H1 (cell line): ENCODE results near the gene NCF2. TPM values are rescaled to one million over a fixed set of nuclear protein-coding genes. Genes with fewer than 3 reads are reported as not detected.

Source experiments
- CTCF ChIA-PET: fragments of 300-600 bp; sonication (Branson Sonifier 250); formaldehyde crosslinking; loops from one replicate; lab custom pipeline; 2021; ENCODE audit not compliant: partially characterized antibody; lab: Charles Lee
- POLR2A ChIA-PET: fragments of 300-600 bp; sonication (Branson Sonifier 250); formaldehyde crosslinking; loops from one replicate; lab custom pipeline; 2021; ENCODE audit warnings: inconsistent platforms; ENCODE audit not compliant: partially characterized antibody; lab: Charles Lee
- DNase-seq, 2 experiments: peaks; one replicate each; pipeline versions ENCODE4 v3.0.0 to v3.0.0-alpha.2; 2010 to 2022; ENCODE audit warnings: low spot score in 2 of 2, low read depth in 1 of 2, mixed read lengths in 1 of 2
- FAIRE-seq: peaks from 2 replicates; lab custom pipeline; 2011; peaks lifted over from hg19 to GRCh38; lab: Jason Lieb, UNC
- H2AFZ ChIP-seq: 2 replicates; pipeline ENCODE4 v1.8.1; 2012; ENCODE audit warnings: low read length, inconsistent platforms
- H2AK5ac ChIP-seq: 2 replicates; pipeline ENCODE4 v1.6.1; 2013; ENCODE audit warnings: low read depth, low read length
- H2BK120ac ChIP-seq: replicated peaks from 2 replicates; pipeline ENCODE3; 2013; ENCODE audit warnings: low read depth, low read length, inconsistent platforms
- H2BK12ac ChIP-seq: 2 replicates; pipeline ENCODE4 v1.6.1; 2013; ENCODE audit warnings: low read depth, low read length
- H2BK15ac ChIP-seq: 2 replicates; pipeline ENCODE4 v1.6.1; 2013; ENCODE audit warnings: low read length
- H2BK20ac ChIP-seq: 2 replicates; pipeline ENCODE4 v1.6.1; 2013; ENCODE audit warnings: low read length
- H2BK5ac ChIP-seq: 2 replicates; pipeline ENCODE4 v1.6.1; 2013; ENCODE audit warnings: low read depth, low read length
- H3K14ac ChIP-seq: 2 replicates; pipeline ENCODE4 v1.6.1; 2013; ENCODE audit warnings: inconsistent platforms; ENCODE audit not compliant: insufficient read length
- H3K18ac ChIP-seq: 2 replicates; pipeline ENCODE4 v1.6.1; 2013; ENCODE audit warnings: low read length; ENCODE audit errors: extremely low read depth
- H3K23ac ChIP-seq: 2 replicates; pipeline ENCODE4 v1.6.1; 2013; ENCODE audit warnings: inconsistent platforms; ENCODE audit not compliant: insufficient read length
- H3K23me2 ChIP-seq: 2 replicates; pipeline ENCODE4 v1.6.1; 2013; ENCODE audit warnings: low read depth, low read length
- H3K27ac ChIP-seq: 2 replicates; pipeline ENCODE4 v1.6.1; 2011; ENCODE audit warnings: low read depth, low read length, inconsistent platforms
- H3K27me3 ChIP-seq, 4 experiments: replicated peaks in 1 of 4; 1 replicate in 1 of 4; 2 replicates in 3 of 4; pipeline versions ENCODE4 v1.6.1 to v1.8.1; 2011 to 2013; ENCODE audit warnings: low read length in 3 of 4, mild to moderate bottlenecking in 3 of 4, inconsistent platforms in 2 of 4, mixed read lengths in 2 of 4, moderate library complexity in 1 of 4; ENCODE audit not compliant: control insufficient read depth in 3 of 4, insufficient read depth in 3 of 4; ENCODE audit errors: extremely low read depth in 1 of 4
- H3K36me3 ChIP-seq, 4 experiments: 2 replicates each; pipeline versions ENCODE4 v1.6.1 to v1.8.1; 2011 to 2013; ENCODE audit warnings: mild to moderate bottlenecking in 4 of 4, low read length in 3 of 4, moderate library complexity in 2 of 4, control low read depth in 1 of 4, inconsistent platforms in 1 of 4; ENCODE audit not compliant: insufficient read depth in 4 of 4, control insufficient read depth in 2 of 4
- H3K4ac ChIP-seq: replicated peaks from 2 replicates; pipeline ENCODE3; 2013; ENCODE audit warnings: low read length, low read depth, mixed read lengths, inconsistent platforms; ENCODE audit not compliant: insufficient read length
- H3K4me1 ChIP-seq, 4 experiments: replicated peaks in 1 of 4; 1 replicate in 1 of 4; 2 replicates in 3 of 4; pipeline versions ENCODE4 v1.6.1 to v1.8.1; 2011 to 2013; ENCODE audit warnings: low read length in 3 of 4, inconsistent platforms in 2 of 4, mixed read lengths in 1 of 4; ENCODE audit not compliant: insufficient read depth in 4 of 4, control insufficient read depth in 3 of 4
- H3K4me2 ChIP-seq, 2 experiments: 2 replicates each; pipeline versions ENCODE4 v1.6.1 to v1.8.1; 2011 to 2013; ENCODE audit warnings: low read depth in 2 of 2, low read length in 2 of 2, control low read depth in 1 of 2, inconsistent platforms in 1 of 2, mild to moderate bottlenecking in 1 of 2; ENCODE audit not compliant: insufficient read depth in 1 of 2
- H3K4me3 ChIP-seq, 4 experiments: fragments of 200-600, 300-600 bp in 1 of 4; sonication (generic), shearing (Covaris generic), sonication (Bioruptor Twin) in 1 of 4; 2 replicates each; pipeline versions ENCODE4 v1.5.1 to v1.8.1; 2011 to 2016; ENCODE audit warnings: low read length in 4 of 4, low read depth in 3 of 4, control low read depth in 2 of 4, inconsistent platforms in 2 of 4, mild to moderate bottlenecking in 2 of 4, mixed read lengths in 1 of 4, moderate library complexity in 1 of 4; ENCODE audit not compliant: insufficient read depth in 2 of 4; ENCODE audit errors: extremely low read depth in 1 of 4
- H3K56ac ChIP-seq: replicated peaks from 2 replicates; pipeline ENCODE3; 2013; ENCODE audit warnings: low read depth, mild to moderate bottlenecking, mixed read lengths, low read length, inconsistent platforms; ENCODE audit not compliant: insufficient read length
- H3K79me1 ChIP-seq: 2 replicates; pipeline ENCODE4 v1.6.1; 2013; ENCODE audit warnings: low read depth, low read length, control low read depth
- H3K79me2 ChIP-seq, 2 experiments: 2 replicates each; pipeline versions ENCODE4 v1.6.1 to v1.8.1; 2012 to 2013; ENCODE audit warnings: low read length in 2 of 2, mild to moderate bottlenecking in 2 of 2, inconsistent platforms in 1 of 2; ENCODE audit not compliant: insufficient read depth in 2 of 2, control insufficient read depth in 1 of 2
- H3K9ac ChIP-seq, 4 experiments: replicated peaks in 1 of 4; 1 replicate in 1 of 4; 2 replicates in 3 of 4; pipeline versions ENCODE4 v1.6.1 to v1.8.1; 2011 to 2013; ENCODE audit warnings: low read depth in 3 of 4, low read length in 3 of 4, control low read depth in 2 of 4, mild to moderate bottlenecking in 2 of 4, moderate library complexity in 2 of 4, inconsistent platforms in 1 of 4; ENCODE audit errors: extremely low read depth in 1 of 4
- H3K9me3 ChIP-seq, 2 experiments: 2 replicates each; pipeline versions ENCODE4 v1.6.1 to v1.8.1; 2012 to 2013; ENCODE audit warnings: mild to moderate bottlenecking in 2 of 2, moderate library complexity in 2 of 2, control low read depth in 1 of 2, inconsistent platforms in 1 of 2, low read depth in 1 of 2, low read length in 1 of 2, mixed read lengths in 1 of 2; ENCODE audit not compliant: insufficient read depth in 2 of 2
- H4K20me1 ChIP-seq, 2 experiments: replicated peaks in 1 of 2; 2 replicates each; pipeline versions ENCODE3 to v1.8.1; 2011 to 2013; ENCODE audit warnings: inconsistent platforms in 2 of 2, low read length in 2 of 2, mild to moderate bottlenecking in 1 of 2; ENCODE audit not compliant: insufficient read depth in 2 of 2, control insufficient read depth in 1 of 2
- H4K5ac ChIP-seq: 2 replicates; pipeline ENCODE4 v1.6.1; 2013; ENCODE audit warnings: low read length, low read depth, mixed read lengths, inconsistent platforms; ENCODE audit not compliant: insufficient read length
- H4K8ac ChIP-seq: 2 replicates; pipeline ENCODE4 v1.8.0; 2013; ENCODE audit warnings: mild to moderate bottlenecking, moderate library complexity, low read length, inconsistent platforms; ENCODE audit not compliant: insufficient read depth; ENCODE audit errors: extremely low read depth
- H4K91ac ChIP-seq: replicated peaks from 2 replicates; pipeline ENCODE3; 2013; ENCODE audit warnings: low read length, mixed read lengths, inconsistent platforms; ENCODE audit not compliant: insufficient read length
- ASH2L ChIP-seq: fragments of 200-600, 300-600 bp; sonication (generic); IDR thresholded peaks from one replicate; pipeline ENCODE4 v1.7.1; 2017; ENCODE audit warnings: low read length
- ATF3 ChIP-seq: IDR thresholded peaks from 2 replicates; pipeline ENCODE4 v1.6.1; 2011; ENCODE audit warnings: low read depth, mild to moderate bottlenecking, low read length; ENCODE audit not compliant: insufficient read depth
- BACH1 ChIP-seq: IDR thresholded peaks from 2 replicates; pipeline ENCODE4 v1.6.1; 2012; ENCODE audit warnings: low read length, improper control_type of control experiment
- JUN ChIP-seq: IDR thresholded peaks from 2 replicates; pipeline ENCODE4 v1.6.1; 2011; ENCODE audit warnings: low read depth, mild to moderate bottlenecking, improper control_type of control experiment, low read length
- NANOG ChIP-seq: IDR thresholded peaks from 2 replicates; pipeline ENCODE4 v1.6.1; 2011; ENCODE audit warnings: low read length, low read depth, mild to moderate bottlenecking, inconsistent platforms; ENCODE audit not compliant: insufficient read depth, poor library complexity, severe bottlenecking
- NRF1 ChIP-seq: IDR thresholded peaks from 2 replicates; pipeline ENCODE4 v1.6.1; 2011; ENCODE audit warnings: mild to moderate bottlenecking, low read depth, low read length, improper control_type of control experiment
- PHF8 ChIP-seq: fragments of 200-600 bp; sonication (generic); conservative IDR thresholded peaks from 2 replicates; pipeline ENCODE4 v1.7.1; 2012; ENCODE audit warnings: low read depth, mild to moderate bottlenecking, inconsistent platforms, low read length, moderate library complexity
- SAP30 ChIP-seq: fragments of 300-600 bp; sonication (generic); IDR thresholded peaks from 2 replicates; pipeline ENCODE4 v1.7.1; 2012; ENCODE audit warnings: low read length, moderate library complexity, mild to moderate bottlenecking, inconsistent platforms; ENCODE audit not compliant: insufficient read depth, insufficient replicate concordance
- SRF ChIP-seq: IDR thresholded peaks from 2 replicates; pipeline ENCODE4 v1.6.1; 2011; ENCODE audit warnings: mild to moderate bottlenecking, low read depth, low read length, moderate library complexity
- TAF7 ChIP-seq: optimal IDR thresholded peaks from 2 replicates; pipeline ENCODE3; 2011; ENCODE audit warnings: low read depth, mild to moderate bottlenecking, inconsistent platforms, low read length, moderate library complexity, borderline replicate concordance
- ZNF274 ChIP-seq: IDR thresholded peaks from 2 replicates; pipeline ENCODE4 v1.7.0; 2012; ENCODE audit warnings: low read length, borderline replicate concordance; ENCODE audit errors: extremely low read depth
- WGBS, 2 experiments: shearing (Covaris generic) in 1 of 2; methylation state at CpG; one replicate each; pipeline versions ENCODE4 v1.1.6 to v1.1.7; 2013 to 2015; ENCODE audit warnings: low lambda C conversion rate in 2 of 2, mixed read lengths in 2 of 2, inconsistent platforms in 1 of 2, low coverage in 1 of 2, missing lambda C conversion rate in 1 of 2; ENCODE audit not compliant: insufficient replicate concordance in 2 of 2, insufficient coverage in 1 of 2, insufficient read length in 1 of 2; ENCODE audit errors: extremely low coverage in 1 of 2, missing lambda C conversion rate in 1 of 2; 5-methylcytosine and 5-hydroxymethylcytosine counted together
- polyA plus RNA-seq, 7 experiments: library from polyadenylated mRNA; depleted of rRNA in 3 of 7; stranded (reverse) in 5 of 7; unstranded in 2 of 7; fragments of >200 nt in 5 of 7; fragments of 200-250 nt in 2 of 7; gene quantifications; 1 replicate in 5 of 7; 2 replicates in 1 of 7; 4 replicates in 1 of 7; pipeline versions ENCODE4 v1.2.1 to v1.2.3, GENCODE V29; 2011 to 2013; ENCODE audit warnings: missing spikeins in 2 of 7, mixed read lengths in 2 of 7
- total RNA-seq: library from RNA; stranded (reverse); fragmentation: NEBNext Ultra II Directional; extraction: Animal tissue kit (Norgen Biotek cat#: 25700); gene quantifications from 2 replicates; pipeline ENCODE4 v1.2.1, GENCODE V29; 2021

Gene NCF2
- total and polyA plus RNA-seq, 2 of the 8 experiments (the other 6 are each of a cell fraction or from before 2014, with no cell fraction given), result not detected

DNA sequence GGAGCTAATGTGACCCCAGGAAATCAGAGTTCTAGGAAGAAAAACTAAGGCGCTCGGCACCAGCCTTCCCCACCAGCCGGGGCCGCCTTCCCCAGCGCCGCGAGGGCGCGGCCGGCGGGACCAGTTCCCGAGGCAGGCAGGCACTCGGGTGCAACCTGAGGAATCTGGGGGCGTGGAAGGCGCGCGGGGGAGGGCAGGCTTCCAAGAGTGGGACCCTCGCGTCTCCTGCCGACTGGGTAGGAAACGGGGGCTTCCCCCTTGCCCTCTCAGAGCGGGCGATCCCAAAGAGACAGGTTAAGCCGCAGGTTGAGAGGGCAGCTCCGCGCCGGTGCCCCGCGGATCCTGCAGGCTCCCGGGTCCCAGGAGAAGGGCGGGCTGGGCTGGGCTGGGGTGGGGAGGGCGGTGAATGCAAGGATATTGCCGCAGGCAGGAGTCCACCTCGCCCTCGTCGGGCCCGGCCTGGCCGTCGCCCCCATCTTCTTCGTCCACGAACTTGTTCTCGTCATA, 44.9 kb upstream of the NCF2 start:
- no peak overlapping the region for H3K4ac ChIP-seq
- H2AFZ ChIP-seq, result peak overlapping the region; percentile 78
- peaks cover 6% of the 10 kb centered on the region for H3K23me2 ChIP-seq
- no peak overlapping the region for H2BK20ac ChIP-seq
- no peak overlapping the region for H3K23ac ChIP-seq
- no peak overlapping the region for H2AK5ac ChIP-seq
- peaks cover 2% of the 10 kb centered on the region; the same call in 1 of the 2 replicates for H3K79me1 ChIP-seq
- H3K4me3 ChIP-seq, result peak overlapping the region; percentile 87 to 92 (median 90)
- no peak overlapping the region for H2BK120ac ChIP-seq
- POLR2A ChIA-PET, result interaction anchor here (1.2 to 1.3 kb wide), 2 partner anchors 162 to 442 kb away, joined by 3 to 4 read pairs; no protein-coding TSS in a partner anchor
- WGBS, 2 experiments, result 3% methylated on average over 35 of the region's 42 CpGs; no CpG with 5 or more reads in 1 of the 2 experiments
- H3K9ac ChIP-seq, result peak overlapping the region; percentile 63 to 76 (median 74)
- peaks cover 0 to 3% of the 10 kb centered on the region in 2 experiments for H4K20me1 ChIP-seq
- H2BK15ac ChIP-seq, result no peak overlapping the region
- H3K27ac ChIP-seq, result peak overlapping the region; percentile 56; the same call in 1 of the 2 replicates
- no peak overlapping the region for H2BK12ac ChIP-seq
- no peak for FAIRE-seq
- H3K9me3 ChIP-seq, result no peaks in the 10 kb centered on the region
- H3K4me2 ChIP-seq, result peak overlapping the region; percentile 92 to 98
- H3K56ac ChIP-seq, result peak overlapping the region; percentile 64
- H3K36me3 ChIP-seq, result peaks cover 0 to 8% (median 3%) of the 10 kb centered on the region in 4 experiments; a peak in 4 of 8 replicates
- CTCF ChIA-PET, result interaction anchor here (1.0 to 1.7 kb wide), 3 partner anchors 9 to 49 kb away, joined by 3 to 6 read pairs (median 3); no protein-coding TSS in a partner anchor
- H4K91ac ChIP-seq, result peak overlapping the region; percentile 40
- H3K14ac ChIP-seq, result no peak overlapping the region
- peak in 1 of 2 experiments; percentile 64 for DNase-seq
- H4K8ac ChIP-seq, result peak overlapping the region; percentile 82; the same call in 1 of the 2 replicates
- peak overlapping the region; percentile 88; the same call in 1 of the 2 replicates for H3K18ac ChIP-seq
- peak overlapping the region; percentile 78 for H4K5ac ChIP-seq
- H2BK5ac ChIP-seq, result peak overlapping the region; percentile 25; the same call in 1 of the 2 replicates
- H3K4me1 ChIP-seq, result peaks cover 0 to 10% (median 2%) of the 10 kb centered on the region in 4 experiments; a peak in 3 of 7 replicates
- H3K27me3 ChIP-seq, result peaks cover 0 to 7% (median 0%) of the 10 kb centered on the region in 4 experiments; a peak in 3 of 7 replicates
- H3K79me2 ChIP-seq, result peaks cover 0 to 34% of the 10 kb centered on the region in 2 experiments; a peak in 2 of 4 replicates
- TF ChIP-seq NANOG (no peak), PHF8 (0 out of 2 replicates have a peak, but pooled peaks have one; percentile 17), ZNF274 (no peak), TAF7 (no peak), ASH2L (peak; percentile 38), SRF (no peak), SAP30 (peak; percentile 85), NRF1 (no peak), BACH1 (peak; percentile 30; the same call in 1 of the 2 replicates), ATF3 (no peak), JUN (no peak)
